Measurements from ENCODE around the gene THAP9.

DNA sequence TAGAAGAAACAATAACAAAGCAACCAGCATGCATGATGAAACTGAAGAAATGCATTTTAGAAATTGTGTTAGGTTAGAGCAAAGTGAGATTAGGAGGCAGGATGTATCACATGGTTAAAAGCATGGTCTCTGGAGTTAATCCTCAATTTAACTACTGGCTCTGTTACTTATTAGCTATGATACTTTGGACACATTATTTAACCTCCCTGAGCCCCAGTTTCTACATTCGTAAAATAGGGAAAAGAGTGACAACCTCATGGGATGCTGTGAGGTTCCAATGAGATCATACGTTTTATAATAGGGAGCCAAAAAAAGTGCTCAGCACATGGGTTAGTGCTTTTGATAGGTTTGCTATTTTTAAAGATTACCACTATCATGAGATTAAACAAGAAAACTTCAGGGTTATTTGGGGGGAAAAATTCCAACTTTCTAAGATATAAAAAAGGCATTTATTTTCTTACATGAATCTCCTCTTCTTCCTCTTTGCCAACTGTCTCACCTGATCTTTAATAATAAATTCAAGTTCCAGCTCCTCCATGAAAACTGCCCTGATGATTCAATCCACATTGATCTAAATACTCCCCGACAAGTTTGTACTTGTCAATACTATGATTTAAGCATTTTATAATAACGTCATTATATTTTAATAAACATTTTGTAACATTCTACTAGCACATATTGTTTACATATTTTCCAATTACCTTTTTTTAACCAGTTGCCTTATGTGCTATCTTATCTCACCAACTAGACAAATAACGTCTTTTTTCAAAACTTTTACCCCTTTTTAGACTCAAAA lies 14.2 kb upstream of the THAP9 start:
- TF ChIP-seq CTCF (IDR thresholded peaks at IDR 0.05) (no peak), POLR2A (IDR thresholded peaks at IDR 0.05; ENCODE audit: low read depth) (no peak)

Measured in esophagus muscularis mucosa (tissue), 3 donors.